A549 treated with AZD9567 at 1 μM for 4 hours (cell line): ENCODE measurements around the gene MAGEC2. TPM values are rescaled to one million over a fixed set of nuclear protein-coding genes. Genes with fewer than 3 reads are reported as not detected.

Experiments used
- total RNA-seq: library from RNA; stranded (reverse); fragments of 200-300 nt; extraction: Qiagen RNA extraction; gene quantifications from 5 replicates; pipeline ENCODE4 v1.2.3, GENCODE V29; 2022; ENCODE audit not compliant: insufficient read depth

Gene MAGEC2
- total RNA-seq = not detected in 5 replicates

GRCh38 chrX:142204522-142205433 is at the start of gene MAGEC2:
MAGEC2 (minus strand) TSS chrX:142205290; CDS start chrX:142203987, 1,303 bp downstream.

